Thyroid gland (tissue), 4 donors: ENCODE results near the gene HSPB7. TPM values are rescaled to one million over a fixed set of nuclear protein-coding genes. Genes with fewer than 3 reads are reported as not detected.
A peak's percentile ranks its signal among the peaks of the same experiment; 100 is the strongest.

ENCODE experiments used
- DNase-seq, 2 donors: peaks; one replicate each; pipeline ENCODE4 v3.0.0-alpha.2; 2019
- H3K27ac ChIP-seq, 3 donors: fragments of 200-600 bp; sonication (generic); 1 replicate in 2 of 3; 2 replicates in 1 of 3; pipeline ENCODE4 v1.5.1; 2016 to 2019; ENCODE audit warnings: mild to moderate bottlenecking in 1 of 3, moderate library complexity in 1 of 3
- H3K27me3 ChIP-seq: fragments of 200-600 bp; sonication (generic); one replicate; pipeline ENCODE4 v1.5.1; 2019
- H3K36me3 ChIP-seq, 2 donors: fragments of 200-600 bp; sonication (generic); one replicate each; pipeline ENCODE4 v1.5.1; 2016 to 2019
- H3K4me1 ChIP-seq, 2 donors: fragments of 200-600 bp; sonication (generic); one replicate each; pipeline ENCODE4 v1.5.1; 2017 to 2019
- H3K4me3 ChIP-seq, 3 donors: fragments of 200-600 bp; sonication (generic); replicated peaks in 1 of 3; 1 replicate in 2 of 3; 2 replicates in 1 of 3; pipeline ENCODE4 v1.5.1; 2016; ENCODE audit warnings: mild to moderate bottlenecking in 1 of 3
- H3K9me3 ChIP-seq: fragments of 200-600 bp; sonication (generic); one replicate; pipeline ENCODE4 v1.5.1; 2017
- POLR2A ChIP-seq, 2 donors: fragments of 450-650 bp; IDR thresholded peaks; one replicate each; pipeline ENCODE4 v1.6.1; 2017; ENCODE audit warnings: antibody characterized with exemption in 2 of 2, mild to moderate bottlenecking in 2 of 2, moderate library complexity in 1 of 2
- WGBS, 2 donors: methylation state at CpG; one replicate each; pipeline ENCODE4 v1.1.5; 2017; 5-methylcytosine and 5-hydroxymethylcytosine counted together
- intact Hi-C: fragments of 100-400 bp; cut with DNase I; formaldehyde crosslinking; loops from one replicate; pipeline ENCODE4 v1.15.1; 2023
- total RNA-seq, 4 donors: library from RNA; depleted of rRNA; stranded (reverse); fragments of >200 nt; gene quantifications; one replicate each; pipeline ENCODE4 v1.2.3, GENCODE V29; 2016
- TF ChIP-seq, protein P1 (sequence below), 6 experiments: fragments of 200-600 bp in 3 of 6; fragments of 450-650 bp in 3 of 6; sonication (generic) in 3 of 6; IDR thresholded peaks; one replicate each; pipeline ENCODE4 v1.5.1; 2016 to 2019; ENCODE audit warnings: antibody characterized with exemption in 6 of 6, mild to moderate bottlenecking in 2 of 6, inconsistent platforms in 1 of 6, moderate library complexity in 1 of 6

Gene HSPB7
- total RNA-seq, 4 donors from 2014 or later: 0.81 to 9.0 (median 2.9) TPM

GRCh38 chr1:16051039-16051438 is 33.2 kb upstream of the HSPB7 start:
- Histone ChIP-seq H3K4me3 (no peak overlapping the region), H3K9me3 (no peaks in the 10 kb centered on the region), H3K4me1 (peaks cover 6 to 12% of the 10 kb centered on the region in 2 donors), H3K27ac (no peak overlapping the region), H3K36me3 (no peaks in the 10 kb centered on the region), H3K27me3 (no peaks in the 10 kb centered on the region)
- 92 to 94% methylated on average over 2 to 3 of the region's 3 CpGs for WGBS, 2 donors
- intact Hi-C loops: loop anchor here (5.0 to 10.0 kb wide), 2 partner anchors 44 to 256 kb away; no protein-coding TSS in a partner anchor
- DNase-seq: no peak
- no peak for TF ChIP-seq POLR2A (IDR thresholded peaks at IDR 0.05)
- TF ChIP-seq, protein P1, sequence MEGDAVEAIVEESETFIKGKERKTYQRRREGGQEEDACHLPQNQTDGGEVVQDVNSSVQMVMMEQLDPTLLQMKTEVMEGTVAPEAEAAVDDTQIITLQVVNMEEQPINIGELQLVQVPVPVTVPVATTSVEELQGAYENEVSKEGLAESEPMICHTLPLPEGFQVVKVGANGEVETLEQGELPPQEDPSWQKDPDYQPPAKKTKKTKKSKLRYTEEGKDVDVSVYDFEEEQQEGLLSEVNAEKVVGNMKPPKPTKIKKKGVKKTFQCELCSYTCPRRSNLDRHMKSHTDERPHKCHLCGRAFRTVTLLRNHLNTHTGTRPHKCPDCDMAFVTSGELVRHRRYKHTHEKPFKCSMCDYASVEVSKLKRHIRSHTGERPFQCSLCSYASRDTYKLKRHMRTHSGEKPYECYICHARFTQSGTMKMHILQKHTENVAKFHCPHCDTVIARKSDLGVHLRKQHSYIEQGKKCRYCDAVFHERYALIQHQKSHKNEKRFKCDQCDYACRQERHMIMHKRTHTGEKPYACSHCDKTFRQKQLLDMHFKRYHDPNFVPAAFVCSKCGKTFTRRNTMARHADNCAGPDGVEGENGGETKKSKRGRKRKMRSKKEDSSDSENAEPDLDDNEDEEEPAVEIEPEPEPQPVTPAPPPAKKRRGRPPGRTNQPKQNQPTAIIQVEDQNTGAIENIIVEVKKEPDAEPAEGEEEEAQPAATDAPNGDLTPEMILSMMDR (IDR thresholded peaks at IDR 0.05): no peak

DNA sequence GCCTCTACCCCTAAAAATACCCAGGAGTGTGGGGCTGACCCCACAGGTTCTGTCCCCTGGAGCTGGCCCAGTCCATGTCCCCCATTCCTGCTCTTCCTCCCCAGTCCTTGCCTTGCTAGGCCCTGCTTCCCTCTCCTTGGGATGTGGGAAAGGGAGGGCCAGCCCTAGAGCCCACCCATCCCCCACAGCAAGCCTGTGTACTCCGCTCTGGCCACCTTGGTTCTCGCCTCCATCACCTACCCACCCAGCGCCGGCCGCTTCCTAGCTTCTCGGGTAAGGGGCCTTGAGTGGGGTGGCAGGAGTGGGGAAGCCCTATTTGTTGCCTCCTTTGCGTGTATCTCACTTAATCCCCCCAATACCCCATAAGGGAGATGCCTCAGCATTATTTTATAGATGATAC is 32.5 kb upstream of the HSPB7 start:
- intact Hi-C loops: loop anchor here (5.0 to 10.0 kb wide), 2 partner anchors 43 to 256 kb away; no protein-coding TSS in a partner anchor
- Histone ChIP-seq H3K27ac (no peak overlapping the region), H3K4me1 (peaks cover 6 to 7% of the 10 kb centered on the region in 2 donors), H3K36me3 (no peaks in the 10 kb centered on the region), H3K4me3 (no peak overlapping the region), H3K9me3 (no peaks in the 10 kb centered on the region), H3K27me3 (no peaks in the 10 kb centered on the region)
- WGBS, 2 donors: 87 to 93% methylated on average over 7 of the region's 7 CpGs
- TF ChIP-seq, protein P1 (IDR thresholded peaks at IDR 0.05): no peak
- TF ChIP-seq POLR2A (IDR thresholded peaks at IDR 0.05): no peak
- no peak for DNase-seq

GRCh38 chr1:16048573-16049189 is 30.8 kb upstream of the HSPB7 start:
- H3K4me1 ChIP-seq: peaks cover 10 to 13% of the 10 kb centered on the region in 2 donors
- no peaks in the 10 kb centered on the region for H3K36me3 ChIP-seq
- WGBS, 2 donors: 0 to 3% methylated on average over 7 to 13 of the region's 25 CpGs
- H3K4me3 ChIP-seq: peak overlapping the region in 2 of 3 donors; percentile 30 to 34
- intact Hi-C loops: no loop called here
- TF ChIP-seq POLR2A (IDR thresholded peaks at IDR 0.05): peak in 1 of 2 donors; percentile 39
- TF ChIP-seq, protein P1 (IDR thresholded peaks at IDR 0.05): no peak
- H3K9me3 ChIP-seq: no peaks in the 10 kb centered on the region
- DNase-seq: peak; percentile 89 to 91
- H3K27ac ChIP-seq: peak overlapping the region; percentile 41 to 74 (median 56)
- no peaks in the 10 kb centered on the region for H3K27me3 ChIP-seq

DNA sequence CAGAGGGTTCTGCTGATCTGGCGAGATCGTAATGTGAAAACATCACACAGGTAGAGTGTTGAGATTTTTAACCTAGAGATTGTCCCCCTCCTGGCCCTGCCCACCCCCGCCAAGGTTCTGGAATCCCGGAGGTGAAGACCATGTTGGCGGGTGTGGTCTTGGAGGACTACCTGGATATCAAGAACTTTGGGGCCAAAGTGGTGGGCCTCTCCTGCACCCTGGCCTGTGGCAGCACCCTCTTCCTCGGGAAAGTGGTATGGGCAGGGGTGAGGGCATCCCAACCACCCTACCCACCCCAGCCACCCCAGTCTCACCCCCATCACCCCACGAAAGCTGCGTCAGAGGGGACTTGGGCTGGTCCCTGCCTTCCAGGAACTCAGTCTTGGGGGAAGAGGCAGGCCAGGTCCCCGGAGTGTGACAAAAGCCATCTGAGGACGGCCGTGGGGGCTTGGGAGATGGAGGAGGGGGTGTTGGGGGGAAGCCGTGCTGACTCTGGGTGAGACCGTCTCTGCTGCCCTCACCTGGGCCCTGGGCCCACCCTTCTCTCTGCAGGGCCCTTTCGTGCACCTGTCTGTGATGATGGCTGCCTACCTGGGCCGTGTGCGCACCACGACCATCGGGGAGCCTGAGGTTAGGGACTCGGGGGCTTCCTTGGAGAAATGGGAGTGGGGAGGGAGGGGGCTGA is 30.1 kb upstream of the HSPB7 start:
- no peaks in the 10 kb centered on the region for H3K9me3 ChIP-seq
- H3K27ac ChIP-seq: peak overlapping the region in 1 of 3 donors; percentile 41
- no peaks in the 10 kb centered on the region for H3K36me3 ChIP-seq
- H3K4me3 ChIP-seq: no peak overlapping the region
- DNase-seq: no peak
- no peaks in the 10 kb centered on the region for H3K27me3 ChIP-seq
- intact Hi-C loops: no loop called here
- WGBS, 2 donors: 67 to 81% methylated on average over 8 to 12 of the region's 19 CpGs
- TF ChIP-seq POLR2A (IDR thresholded peaks at IDR 0.05): no peak
- TF ChIP-seq, protein P1 (IDR thresholded peaks at IDR 0.05): no peak
- peaks cover 12 to 19% of the 10 kb centered on the region in 2 donors for H3K4me1 ChIP-seq

DNA sequence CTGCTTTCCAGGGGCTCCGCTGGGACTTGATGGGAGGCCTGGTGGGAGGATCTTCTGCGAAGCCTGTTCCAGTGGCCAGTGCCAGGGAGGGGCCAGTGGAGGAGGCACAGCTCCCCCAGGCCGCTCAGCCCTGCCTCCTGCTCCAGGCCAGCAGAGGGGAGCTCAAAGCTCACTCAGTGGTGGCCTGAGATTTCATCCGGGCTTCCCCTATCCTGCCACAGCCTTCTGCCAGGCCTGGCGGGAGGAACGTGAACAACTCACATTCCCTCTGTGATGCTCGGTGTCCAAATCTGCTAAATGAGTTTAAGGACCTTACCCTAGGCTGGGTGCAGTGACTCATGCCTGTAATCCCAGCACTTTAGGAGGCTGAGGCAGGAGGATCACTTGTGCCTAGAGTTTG is 29.0 kb upstream of the HSPB7 start:
- Histone ChIP-seq H3K36me3 (no peaks in the 10 kb centered on the region), H3K9me3 (no peaks in the 10 kb centered on the region), H3K4me1 (peaks cover 12 to 19% of the 10 kb centered on the region in 2 donors), H3K4me3 (no peak overlapping the region), H3K27me3 (no peaks in the 10 kb centered on the region), H3K27ac (no peak overlapping the region)
- TF ChIP-seq, protein P1 (IDR thresholded peaks at IDR 0.05): no peak
- TF ChIP-seq POLR2A (IDR thresholded peaks at IDR 0.05): no peak
- intact Hi-C loops: no loop called here
- DNase-seq: no peak
- 83 to 88% methylated on average over 3 to 7 of the region's 7 CpGs for WGBS, 2 donors
